K562 (cell line): ENCODE measurements around the gene AHCYL1. TPM values are rescaled to one million over a fixed set of nuclear protein-coding genes. Genes with fewer than 3 reads are reported as not detected.

Source experiments
- ATAC-seq: fragments of 200-7000 bp; cut with Tn5 transposase; 3 replicates; pipeline ENCODE4 v1.9.1; 2020; ENCODE audit warnings: moderate library complexity
- BruUV-seq: library from RNA; stranded (reverse); fragments of 400-500 nt; replicated peaks from 2 replicates; lab custom pipeline; 2021; lab: Mats Ljungman, UMichigan
- CTCF ChIA-PET: fragments of 300-600 bp; formaldehyde crosslinking; extraction: SDS; loops from one replicate; lab custom pipeline; 2021; ENCODE audit warnings: low intra/inter-chr PET ratio; lab: Yijun Ruan, JAX
- POLR2A ChIA-PET: fragments of 300-600, 350-650 bp; sonication (Branson Sonifier 250); formaldehyde crosslinking; extraction: SDS; loops from one replicate; lab custom pipeline; 2021; ENCODE audit warnings: antibody characterized with exemption, inconsistent platforms; lab: Yijun Ruan, JAX
- DNase-seq, 4 experiments: peaks; one replicate each; pipeline versions ENCODE4 v3.0.0 to v3.0.0-alpha.2; 2011 to 2018; ENCODE audit warnings: low spot score in 3 of 4, mixed read lengths in 3 of 4; ENCODE audit errors: extremely low read depth in 1 of 4
- FAIRE-seq: peaks from 2 replicates; lab custom pipeline; 2011; peaks lifted over from hg19 to GRCh38; lab: Jason Lieb, UNC
- H2AFZ ChIP-seq: 2 replicates; pipeline ENCODE4 v1.6.0; 2011; ENCODE audit warnings: low read depth, low read length, control low read depth, inconsistent platforms
- H3K27ac ChIP-seq: fragments of 200-600 bp; 3 replicates; pipeline ENCODE4 v1.8.0; 2011; ENCODE audit warnings: low read depth, mild to moderate bottlenecking, control low read depth, inconsistent platforms, low read length, moderate library complexity, mixed read lengths; ENCODE audit errors: extremely low read depth
- H3K27me3 ChIP-seq, 2 experiments: fragments of 300-600 bp in 1 of 2; 2 replicates in 1 of 2; 3 replicates in 1 of 2; pipeline versions ENCODE4 v1.6.0 to v1.8.0; 2011; ENCODE audit warnings: inconsistent platforms in 2 of 2, low read length in 2 of 2, mild to moderate bottlenecking in 1 of 2, mixed read lengths in 1 of 2, moderate library complexity in 1 of 2; ENCODE audit not compliant: control insufficient read depth in 2 of 2, insufficient read depth in 2 of 2
- H3K36me3 ChIP-seq: fragments of 300-600 bp; 3 replicates; pipeline ENCODE4 v1.8.0; 2011; ENCODE audit warnings: mild to moderate bottlenecking, low read length, inconsistent platforms; ENCODE audit not compliant: control insufficient read depth, insufficient read depth
- H3K4me1 ChIP-seq, 2 experiments: fragments of 200-600 bp in 1 of 2; replicated peaks in 1 of 2; 2 replicates in 1 of 2; 3 replicates in 1 of 2; pipeline versions ENCODE4 v1.5.1 to v1.8.0; 2011; ENCODE audit warnings: inconsistent platforms in 2 of 2, low read length in 2 of 2, mild to moderate bottlenecking in 1 of 2, mixed read lengths in 1 of 2, moderate library complexity in 1 of 2; ENCODE audit not compliant: control insufficient read depth in 2 of 2, insufficient read depth in 2 of 2
- H3K4me2 ChIP-seq: 2 replicates; pipeline ENCODE4 v1.6.1; 2011; ENCODE audit warnings: low read length, control low read depth, inconsistent platforms, mixed read lengths; ENCODE audit not compliant: insufficient read depth
- H3K4me3 ChIP-seq: fragments of 200-600 bp; sonication (generic), shearing (Covaris generic); 2 replicates; pipeline ENCODE4 v1.5.1; 2016; ENCODE audit warnings: control low read depth, inconsistent platforms
- H3K79me2 ChIP-seq: fragments of 200-600 bp; 3 replicates; pipeline ENCODE4 v1.8.0; 2011; ENCODE audit warnings: low read length, inconsistent platforms; ENCODE audit not compliant: control insufficient read depth, insufficient read depth
- H3K9ac ChIP-seq, 2 experiments: 2 replicates each; pipeline versions ENCODE4 v1.6.0 to v1.6.1; 2011; ENCODE audit warnings: low read depth in 2 of 2, low read length in 2 of 2, control low read depth in 1 of 2, inconsistent platforms in 1 of 2, mild to moderate bottlenecking in 1 of 2, mixed read lengths in 1 of 2; ENCODE audit not compliant: insufficient read depth in 1 of 2
- H3K9me1 ChIP-seq: one replicate; pipeline ENCODE4 v1.6.0; 2011; ENCODE audit warnings: inconsistent platforms, mild to moderate bottlenecking, low read length, moderate library complexity; ENCODE audit not compliant: control insufficient read depth, insufficient read depth
- H3K9me3 ChIP-seq: replicated peaks from 2 replicates; pipeline ENCODE4 v1.5.1; 2011; ENCODE audit warnings: low read depth, low read length, inconsistent platforms; ENCODE audit not compliant: control insufficient read depth, insufficient read depth
- H4K20me1 ChIP-seq: replicated peaks from 2 replicates; pipeline ENCODE4 v1.6.1; 2011; ENCODE audit warnings: low read length, inconsistent platforms, mixed read lengths; ENCODE audit not compliant: control insufficient read depth, insufficient read depth
- ETS2 ChIP-seq: IDR thresholded peaks from 2 replicates; pipeline ENCODE4 v1.6.1; 2016; ENCODE audit warnings: borderline replicate concordance, missing genetic modification characterization, mild to moderate bottlenecking, moderate library complexity, missing compliant biosample characterization; ENCODE audit not compliant: poor library complexity, severe bottlenecking
- ETV1 ChIP-seq: fragments of 450-650 bp; conservative IDR thresholded peaks from 2 replicates; pipeline ENCODE4 v1.6.1; 2016; ENCODE audit warnings: missing genetic modification characterization, control low read depth, low read depth, missing compliant biosample characterization
- FOSL1 ChIP-seq: fragments of 200-800 bp; sonication (Bioruptor generic); conservative IDR thresholded peaks from 2 replicates; pipeline ENCODE4 v1.6.1; 2016; ENCODE audit warnings: missing genetic modification characterization, missing compliant biosample characterization
- IRF2 ChIP-seq: sonication (generic); formaldehyde crosslinking; IDR thresholded peaks from 2 replicates; pipeline ENCODE4 v1.8.1; 2022; ENCODE audit warnings: mild to moderate bottlenecking, missing genetic modification reagents
- MYC ChIP-seq, 2 experiments: fragments of 250-450 bp in 1 of 2; sonication (Bioruptor Pico) in 1 of 2; IDR thresholded peaks; 2 replicates each; pipeline versions ENCODE4 v1.5.1 to v1.6.1; 2012 to 2021; ENCODE audit warnings: low read depth in 2 of 2, borderline replicate concordance in 1 of 2, improper control_type of control experiment in 1 of 2, low read length in 1 of 2, mild to moderate bottlenecking in 1 of 2, moderate library complexity in 1 of 2
- NRF1 ChIP-seq, 2 experiments: fragments of 450-650 bp; IDR thresholded peaks in 1 of 2; conservative IDR thresholded peaks in 1 of 2; 2 replicates each; pipeline ENCODE4 v1.6.1; 2014; ENCODE audit warnings: mild to moderate bottlenecking in 2 of 2
- PURB ChIP-seq: sonication (generic); formaldehyde crosslinking; IDR thresholded peaks from 2 replicates; pipeline ENCODE4 v1.9.0; 2021; ENCODE audit warnings: low read depth, mild to moderate bottlenecking, missing genetic modification reagents
- ZNF696 ChIP-seq: fragments of 250-450 bp; sonication (Bioruptor Pico); conservative IDR thresholded peaks from 2 replicates; pipeline ENCODE4 v1.4.0; 2020; ENCODE audit warnings: mild to moderate bottlenecking, moderate library complexity
- WGBS: fragments of 100-300 bp; shearing (Covaris generic); methylation state at CpG from one replicate; pipeline ENCODE4 v1.1.6; 2016; ENCODE audit warnings: low coverage, mixed read lengths; ENCODE audit not compliant: insufficient coverage; ENCODE audit errors: missing lambda C conversion rate; 5-methylcytosine and 5-hydroxymethylcytosine counted together
- in situ Hi-C: fragments of 300-500 bp; cut with MboI; formaldehyde crosslinking; loops from 4 replicates; pipeline ENCODE4 v1.15.0; 2018; ENCODE audit warnings: inconsistent platforms, mixed read lengths
- intact Hi-C: fragments of 100-400 bp; cut with micrococcal nuclease; formaldehyde crosslinking; loops from 2 replicates; pipeline ENCODE4 v1.14.2; 2022
- polyA plus RNA-seq, 8 experiments: library from polyadenylated mRNA; depleted of rRNA in 4 of 8; stranded (reverse) in 5 of 8; unstranded in 3 of 8; fragments of >200 nt; fragmentation: Nextera tagmentation in 2 of 8; fragmentation: Illumina TruSeq in 1 of 8; extraction: Ambion mirVana in 2 of 8; extraction: Trizol in 1 of 8; gene quantifications; 2 replicates each; pipeline versions ENCODE4 v1.2.1 to v1.2.3, GENCODE V29; 2011 to 2014; ENCODE audit warnings: inconsistent platforms in 1 of 8, missing spikeins in 1 of 8
- total RNA-seq, 7 experiments: library from RNA; depleted of rRNA in 6 of 7; stranded (reverse); fragments of >200 nt in 6 of 7; fragmentation: Illumina TruSeq in 2 of 7; extraction: Trizol in 2 of 7; gene quantifications; 2 replicates each; pipeline versions ENCODE4 v1.2.1 to v1.2.3, GENCODE V29; 2011 to 2021; ENCODE audit warnings: low replicate concordance in 1 of 7
- TF ChIP-seq, protein P1 (sequence below): fragments of 200-800 bp; sonication (Bioruptor generic); IDR thresholded peaks from 2 replicates; pipeline ENCODE4 v1.6.1; 2017; ENCODE audit warnings: missing genetic modification characterization, missing compliant biosample characterization

AHCYL1 gene
- total and polyA plus RNA-seq, 9 of the 15 experiments (the other 6 are each of a cell fraction or from before 2014, with no cell fraction given), result 27.3 to 118 (median 44.5) TPM

- in situ Hi-C loops (no loop called here), intact Hi-C loops (no loop called here)
- ATAC-seq (no peak), FAIRE-seq (no peak), DNase-seq (no peak)
- Histone ChIP-seq H3K27me3 (no peaks in the 10 kb centered on the region), H3K4me2 (no peak overlapping the region), H3K4me3 (no peak overlapping the region), H3K36me3 (peaks cover 97% of the 10 kb centered on the region), H3K4me1 (no peaks in the 10 kb centered on the region), H3K9ac (no peak overlapping the region; a peak in 1 of 4 replicates), H4K20me1 (no peaks in the 10 kb centered on the region), H2AFZ (no peak overlapping the region), H3K9me1 (no peaks in the 10 kb centered on the region), H3K9me3 (no peaks in the 10 kb centered on the region), H3K27ac (no peak overlapping the region), H3K79me2 (no peaks in the 10 kb centered on the region)
- BruUV-seq, result no TSS peak
- TF ChIP-seq IRF2 (CRISPR knock-in tag), result peak; percentile 41; the same call in 1 of the 2 replicates
- no peak for TF ChIP-seq NRF1 (conservative IDR thresholded peaks at IDR 0.05 in 1 of 2, IDR thresholded peaks at IDR 0.05 in 1 of 2)
- TF ChIP-seq MYC (IDR thresholded peaks at IDR 0.05; ENCODE audit: low read depth, low read length), result no peak
- no peak for TF ChIP-seq MYC (CRISPR knock-in tag; IDR thresholded peaks at IDR 0.05; ENCODE audit: borderline replicate concordance, low read depth)
- 92% methylated on average over 5 of the region's 5 CpGs for WGBS
- CTCF ChIA-PET, result no interaction called here
- POLR2A ChIA-PET, result interaction anchor here (1.0 to 18.1 kb wide), 2 partner anchors 9 to 12 kb away, joined by 3 to 200 read pairs; partner anchors contain the start of gene STRIP1
Measured at GRCh38 chr1:110048240-110048639, 63.7 kb downstream of the AHCYL1 start.

DNA sequence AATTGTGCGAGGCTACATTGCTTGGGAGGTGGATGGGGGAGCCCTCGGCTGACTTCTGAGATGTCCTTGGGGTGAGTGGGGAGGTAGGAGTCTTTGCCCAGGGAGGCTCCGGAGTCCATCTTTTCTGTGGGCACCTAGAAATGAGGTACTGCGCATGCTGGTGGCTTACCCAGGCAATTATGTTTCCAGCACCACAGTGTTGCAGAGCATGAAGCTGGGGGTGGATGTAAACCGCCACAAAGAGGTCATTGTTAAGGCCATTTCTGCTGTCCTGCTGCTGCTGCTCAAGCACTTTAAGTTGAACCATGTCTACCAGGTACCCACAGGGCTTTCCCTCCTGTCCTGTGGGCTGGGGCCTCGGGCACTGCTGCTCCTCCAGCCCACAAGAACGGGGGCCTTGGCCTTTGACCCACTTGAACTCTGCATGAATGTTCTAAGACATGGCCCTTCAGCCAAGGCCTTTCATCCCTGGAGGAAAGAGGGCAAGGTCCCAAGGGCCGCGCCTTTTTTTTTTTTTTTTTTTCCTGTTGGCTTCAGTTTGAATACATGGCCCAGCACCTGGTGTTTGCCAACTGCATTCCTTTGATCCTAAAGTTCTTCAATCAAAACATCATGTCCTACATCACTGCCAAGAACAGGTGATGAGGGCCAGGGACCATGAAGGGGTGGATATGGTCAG lies 64.5 kb downstream of the AHCYL1 start:
- no peaks in the 10 kb centered on the region for H3K9me1 ChIP-seq
- no TSS peak for BruUV-seq
- no peak overlapping the region for H3K9ac ChIP-seq
- no peak for ATAC-seq
- no peak overlapping the region for H3K27ac ChIP-seq
- CTCF ChIA-PET, result no interaction called here
- in situ Hi-C loops (no loop called here), intact Hi-C loops (no loop called here)
- H3K4me1 ChIP-seq, result no peaks in the 10 kb centered on the region
- FAIRE-seq, result no peak
- peaks cover 97% of the 10 kb centered on the region for H3K36me3 ChIP-seq
- H3K79me2 ChIP-seq, result no peaks in the 10 kb centered on the region
- H3K9me3 ChIP-seq, result no peaks in the 10 kb centered on the region
- no peak overlapping the region for H2AFZ ChIP-seq
- WGBS, result 89% methylated on average over 7 of the region's 9 CpGs
- no peak for DNase-seq
- peaks cover 6% of the 10 kb centered on the region for H4K20me1 ChIP-seq
- POLR2A ChIA-PET, result interaction anchor here (0.8 to 18.1 kb wide), 4 partner anchors 8 to 289 kb away, joined by 3 to 200 read pairs (median 3); partner anchors contain the start of gene STRIP1
- H3K27me3 ChIP-seq, result no peaks in the 10 kb centered on the region
- no peak overlapping the region for H3K4me3 ChIP-seq
- H3K4me2 ChIP-seq, result no peak overlapping the region
- TF ChIP-seq FOSL1 (no peak), ZNF696 (CRISPR knock-in tag) (no peak), ETV1 (tag) (no peak), ETS2 (no peak), PURB (CRISPR knock-in tag) (no peak)
- TF ChIP-seq, protein P1, sequence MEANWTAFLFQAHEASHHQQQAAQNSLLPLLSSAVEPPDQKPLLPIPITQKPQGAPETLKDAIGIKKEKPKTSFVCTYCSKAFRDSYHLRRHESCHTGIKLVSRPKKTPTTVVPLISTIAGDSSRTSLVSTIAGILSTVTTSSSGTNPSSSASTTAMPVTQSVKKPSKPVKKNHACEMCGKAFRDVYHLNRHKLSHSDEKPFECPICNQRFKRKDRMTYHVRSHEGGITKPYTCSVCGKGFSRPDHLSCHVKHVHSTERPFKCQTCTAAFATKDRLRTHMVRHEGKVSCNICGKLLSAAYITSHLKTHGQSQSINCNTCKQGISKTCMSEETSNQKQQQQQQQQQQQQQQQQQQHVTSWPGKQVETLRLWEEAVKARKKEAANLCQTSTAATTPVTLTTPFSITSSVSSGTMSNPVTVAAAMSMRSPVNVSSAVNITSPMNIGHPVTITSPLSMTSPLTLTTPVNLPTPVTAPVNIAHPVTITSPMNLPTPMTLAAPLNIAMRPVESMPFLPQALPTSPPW (CRISPR knock-in tag), result no peak
